Middle frontal gyrus (tissue), 1 donor: ENCODE data around the gene NDN.
"Not testable (repeated sequence)": the region's sequence is repeated elsewhere in the genome, so short reads cannot be mapped to it uniquely, and the experiment has no call there.

Source experiments
- DNase-seq: peaks from one replicate; pipeline ENCODE4 v3.0.0-alpha.2; 2015; ENCODE audit warnings: low spot score; ENCODE audit errors: extremely low spot score

The NDN gene, protein sequence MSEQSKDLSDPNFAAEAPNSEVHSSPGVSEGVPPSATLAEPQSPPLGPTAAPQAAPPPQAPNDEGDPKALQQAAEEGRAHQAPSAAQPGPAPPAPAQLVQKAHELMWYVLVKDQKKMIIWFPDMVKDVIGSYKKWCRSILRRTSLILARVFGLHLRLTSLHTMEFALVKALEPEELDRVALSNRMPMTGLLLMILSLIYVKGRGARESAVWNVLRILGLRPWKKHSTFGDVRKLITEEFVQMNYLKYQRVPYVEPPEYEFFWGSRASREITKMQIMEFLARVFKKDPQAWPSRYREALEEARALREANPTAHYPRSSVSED

DNA sequence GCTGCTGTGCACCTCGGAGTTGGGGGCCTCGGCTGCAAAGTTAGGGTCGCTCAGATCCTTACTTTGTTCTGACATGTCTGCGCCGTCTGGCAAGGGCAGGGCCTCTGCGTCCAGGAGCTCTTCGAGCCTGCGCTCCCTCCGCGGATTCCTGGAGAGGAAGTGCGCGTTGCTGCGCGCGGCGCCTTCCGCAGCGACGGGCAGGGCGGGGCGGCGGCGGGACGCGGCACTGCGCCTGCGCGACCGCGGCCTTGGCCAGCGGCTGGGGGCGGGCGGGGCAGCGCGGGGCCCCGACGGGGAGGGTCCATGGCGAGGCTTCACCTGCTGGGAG lies at the start of gene NDN:
TSS of gene NDN (minus strand) at position 163 of the 328 bp plus-strand sequence. CDS start at position 75, 88 bp downstream.
- DNase-seq = no peak

DNA sequence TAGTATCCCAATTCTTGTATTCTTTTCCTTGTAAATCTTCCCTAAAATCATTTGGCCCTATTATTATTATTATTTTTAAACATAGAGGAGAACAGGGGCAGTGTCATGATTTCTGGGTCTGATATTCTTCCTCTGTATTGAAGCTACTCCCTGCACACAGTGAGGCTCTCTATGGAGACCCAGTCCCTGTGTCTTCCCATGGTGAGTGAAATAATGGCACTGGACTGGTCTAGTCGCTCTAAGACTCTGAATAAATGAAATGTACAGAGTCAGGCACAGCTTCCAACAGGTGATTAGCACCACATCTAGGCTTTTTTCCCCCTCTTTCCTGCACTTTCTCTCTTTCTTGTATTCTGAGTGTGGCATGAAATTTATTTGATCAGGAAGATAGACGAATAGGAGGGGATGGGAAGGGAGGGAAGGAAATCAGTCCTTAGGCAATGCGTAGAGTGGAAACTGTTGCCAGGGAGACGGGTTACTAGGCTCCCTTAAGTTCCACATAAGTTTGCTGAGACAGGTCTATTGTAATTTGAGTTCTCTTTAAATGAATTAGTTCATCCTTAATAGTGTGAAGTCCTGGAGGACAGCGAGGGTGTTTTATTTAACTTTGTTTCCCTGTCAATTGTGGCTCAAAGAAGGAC lies 49.0 kb upstream of the NDN start:
- DNase-seq = no peak

DNA sequence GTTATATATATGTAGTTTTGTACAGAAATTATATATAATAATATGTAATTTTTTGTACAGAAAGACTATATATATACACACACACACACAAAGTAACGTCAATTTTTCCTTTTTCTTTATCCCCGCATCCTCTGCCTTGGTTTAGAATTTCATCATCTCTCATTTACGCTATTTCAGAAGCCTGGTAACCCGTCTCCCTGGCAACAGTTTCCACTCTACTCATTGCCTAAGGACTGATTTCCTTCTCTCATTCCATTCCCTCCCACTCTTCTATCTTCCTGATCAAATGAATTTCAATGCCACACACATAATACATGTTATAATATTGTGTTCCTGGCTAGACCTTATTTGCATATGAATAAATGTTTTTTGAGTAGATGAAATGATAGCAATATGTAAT lies 47.8 kb upstream of the NDN start:
- DNase-seq = no peak

DNA sequence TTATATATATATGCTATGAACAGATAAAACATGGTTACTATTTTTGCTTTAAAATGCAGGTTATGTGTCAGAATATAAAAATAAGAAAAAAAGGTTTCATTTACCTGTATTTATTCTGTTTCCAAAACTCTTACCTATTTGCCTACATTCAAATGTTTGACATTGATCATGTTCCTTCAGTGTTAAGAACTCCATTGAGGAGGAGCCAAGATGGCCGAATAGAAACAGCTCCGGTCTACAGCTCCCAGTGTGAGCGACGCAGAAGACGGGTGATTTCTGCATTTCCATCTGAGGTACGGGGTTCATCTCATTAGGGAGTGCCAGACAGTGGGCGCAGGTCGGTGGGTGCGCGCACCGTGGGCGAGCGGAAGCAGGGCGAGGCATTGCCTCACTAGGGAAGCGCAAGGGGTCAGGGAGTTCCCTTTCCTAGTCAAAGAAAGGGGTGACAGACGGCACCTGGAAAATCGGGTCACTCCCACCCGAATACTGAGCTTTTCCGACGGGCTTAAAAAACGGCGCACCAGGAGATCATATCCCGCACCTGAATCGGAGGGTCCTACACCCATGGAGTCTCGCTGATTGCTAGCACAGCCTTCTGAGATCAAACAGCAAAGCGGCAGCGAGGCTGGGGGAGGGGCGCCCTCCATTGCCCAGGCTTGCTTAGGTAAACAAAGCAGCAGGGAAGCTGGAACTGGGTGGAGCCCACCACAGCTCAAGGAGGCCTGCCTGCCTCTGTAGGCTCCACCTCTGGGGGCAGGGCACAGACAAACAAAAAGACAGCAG lies 27.0 kb upstream of the NDN start:
- DNase-seq = not testable (repeated sequence)

DNA sequence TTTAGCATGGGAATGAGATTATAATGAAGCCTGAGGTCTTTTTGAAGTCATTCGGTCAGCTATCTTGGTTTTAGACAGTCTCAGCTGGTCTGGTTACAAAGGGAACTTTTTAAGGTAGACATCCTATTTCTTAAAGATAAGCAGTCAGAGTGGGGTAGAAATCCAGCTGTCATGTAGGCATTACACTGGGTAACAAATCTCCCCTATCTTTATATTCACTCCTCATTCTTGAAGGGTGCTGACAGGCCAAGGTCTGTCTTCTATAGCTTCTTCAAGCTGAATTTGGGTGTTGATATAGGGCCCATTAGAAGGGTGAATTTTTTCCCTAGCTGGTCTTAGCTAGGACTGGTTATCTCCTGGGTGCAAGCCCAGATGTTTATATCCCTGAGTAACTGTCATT lies 21.2 kb upstream of the NDN start:
- DNase-seq = no peak

DNA sequence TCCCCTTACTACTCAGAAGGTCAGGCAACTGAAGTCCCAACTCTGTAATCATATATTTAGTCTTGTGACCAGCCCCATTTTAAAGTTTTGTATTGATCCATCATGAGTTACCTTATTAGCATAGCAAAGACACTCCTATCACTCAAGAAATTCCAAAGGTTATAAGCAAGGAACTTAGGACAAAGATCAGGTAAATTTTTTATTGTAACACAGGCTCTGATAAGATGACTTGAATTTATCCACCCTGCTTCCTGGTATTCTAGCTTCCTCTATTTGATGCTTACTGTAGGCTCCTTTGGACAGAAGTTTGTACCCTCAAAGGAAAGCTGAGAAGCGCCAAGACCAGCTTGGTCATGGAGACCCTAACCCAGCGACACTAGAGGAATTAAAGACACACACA lies 8.2 kb upstream of the NDN start:
- DNase-seq = no peak

DNA sequence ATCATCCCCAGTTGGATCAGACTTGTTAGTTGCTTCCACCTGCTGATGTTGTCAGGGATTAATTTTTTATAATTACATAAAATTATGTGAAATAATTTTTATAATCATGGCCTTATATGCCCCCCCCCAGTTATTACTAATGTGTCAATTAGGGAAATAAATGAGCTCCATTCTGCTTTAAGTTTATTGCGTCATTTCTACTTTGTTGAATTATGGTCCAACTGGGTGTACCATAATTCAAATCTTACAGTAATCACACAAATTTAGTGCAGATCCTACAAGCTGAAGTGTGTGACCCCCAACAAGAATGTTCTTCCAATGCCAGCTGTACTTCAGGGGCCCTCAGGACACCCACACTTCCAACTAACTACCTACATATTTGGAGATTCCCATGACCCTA lies 7.5 kb upstream of the NDN start:
- no peak for DNase-seq

DNA sequence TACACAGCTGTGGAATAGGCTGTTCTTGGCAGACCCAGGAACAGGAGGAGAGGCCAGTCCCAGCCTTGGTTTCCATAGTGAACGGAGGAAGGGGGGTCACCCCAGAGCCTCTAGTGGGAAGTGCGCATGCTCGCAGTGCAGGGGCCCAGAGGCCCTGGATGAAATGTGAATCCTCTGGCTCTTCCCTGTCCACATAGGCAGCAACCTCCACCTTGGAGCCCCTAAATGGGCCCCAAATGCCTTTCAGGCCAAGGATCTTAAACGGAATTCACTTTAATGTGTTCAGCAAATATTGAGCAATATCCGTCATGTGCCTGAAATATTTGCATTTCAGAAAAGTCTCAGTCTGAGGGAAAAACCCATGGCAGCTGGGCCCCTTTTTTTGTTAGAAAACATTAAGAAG lies 3.3 kb upstream of the NDN start:
- DNase-seq = peak; percentile 32

DNA sequence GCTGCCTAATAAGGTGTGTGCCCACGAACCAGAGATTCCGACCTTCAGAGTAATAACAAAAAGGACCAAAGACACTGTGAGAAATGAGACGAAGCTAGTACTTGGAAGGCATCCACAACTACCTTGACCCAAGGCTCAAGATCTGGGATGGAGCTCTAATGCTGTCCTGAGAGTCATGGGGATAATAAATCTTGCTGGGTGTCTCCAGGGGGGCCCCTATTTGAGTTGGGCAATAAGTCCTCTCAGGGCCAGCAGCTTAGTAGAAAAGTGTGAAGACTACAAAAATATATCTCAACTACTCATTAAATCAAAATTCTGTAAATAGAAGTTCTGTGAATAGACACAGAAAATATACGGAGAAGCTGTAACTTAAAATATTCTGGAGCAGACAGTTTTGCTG lies 2.9 kb upstream of the NDN start:
- no peak for DNase-seq

DNA sequence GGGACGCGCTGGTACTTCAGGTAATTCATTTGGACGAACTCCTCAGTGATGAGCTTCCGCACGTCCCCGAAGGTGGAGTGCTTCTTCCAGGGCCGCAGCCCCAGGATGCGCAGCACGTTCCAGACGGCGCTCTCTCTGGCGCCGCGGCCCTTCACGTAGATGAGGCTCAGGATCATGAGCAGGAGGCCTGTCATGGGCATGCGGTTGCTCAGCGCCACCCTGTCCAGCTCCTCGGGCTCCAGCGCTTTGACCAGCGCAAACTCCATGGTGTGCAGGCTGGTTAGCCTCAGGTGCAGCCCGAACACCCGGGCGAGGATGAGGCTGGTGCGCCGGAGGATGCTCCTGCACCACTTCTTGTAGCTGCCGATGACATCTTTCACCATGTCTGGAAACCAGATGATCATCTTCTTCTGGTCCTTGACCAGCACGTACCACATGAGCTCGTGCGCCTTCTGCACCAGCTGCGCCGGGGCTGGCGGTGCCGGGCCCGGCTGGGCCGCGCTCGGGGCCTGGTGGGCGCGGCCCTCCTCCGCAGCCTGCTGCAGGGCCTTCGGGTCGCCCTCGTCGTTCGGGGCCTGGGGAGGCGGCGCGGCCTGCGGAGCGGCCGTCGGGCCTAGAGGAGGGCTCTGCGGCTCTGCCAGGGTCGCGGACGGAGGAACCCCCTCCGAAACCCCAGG lies 501 bp downstream of the NDN start:
- DNase-seq = no peak

DNA sequence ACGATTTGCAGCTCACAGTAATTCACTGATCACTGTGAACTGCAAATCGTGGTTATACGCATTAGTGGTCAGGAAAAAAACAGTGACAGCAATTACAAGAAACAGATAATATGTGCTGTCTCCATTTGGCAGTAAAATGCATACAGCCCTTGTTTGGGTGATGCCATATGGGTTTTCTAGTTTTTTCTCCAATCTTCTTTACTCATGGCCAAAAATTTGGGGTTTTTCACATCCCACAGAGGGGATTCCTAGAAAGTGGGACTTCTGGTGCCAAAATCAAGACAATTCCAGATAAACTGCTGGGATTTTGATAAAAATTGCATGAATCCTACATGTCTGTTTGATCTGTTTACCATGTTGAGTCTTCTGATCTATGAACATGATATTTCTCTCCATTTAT lies 15.6 kb downstream of the NDN start:
- DNase-seq = no peak

DNA sequence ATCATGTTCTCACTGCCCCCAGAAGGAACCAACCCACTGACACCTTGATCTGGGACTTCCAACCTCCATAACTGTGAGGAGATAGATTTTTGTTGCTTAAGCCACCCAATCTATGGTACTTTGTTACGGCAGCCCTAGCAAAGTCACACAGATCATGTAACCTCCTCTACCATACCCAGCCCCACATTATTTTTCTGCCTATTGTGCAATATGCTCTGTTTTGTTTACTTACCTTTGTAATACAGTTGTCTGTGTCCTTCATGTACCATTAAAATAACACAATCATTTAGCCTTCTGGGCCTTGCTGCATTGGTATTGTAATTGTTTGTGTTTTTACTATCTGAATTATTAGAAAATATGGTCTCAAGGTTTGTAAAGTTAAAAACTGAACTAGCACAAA lies 16.1 kb downstream of the NDN start:
- no peak for DNase-seq

DNA sequence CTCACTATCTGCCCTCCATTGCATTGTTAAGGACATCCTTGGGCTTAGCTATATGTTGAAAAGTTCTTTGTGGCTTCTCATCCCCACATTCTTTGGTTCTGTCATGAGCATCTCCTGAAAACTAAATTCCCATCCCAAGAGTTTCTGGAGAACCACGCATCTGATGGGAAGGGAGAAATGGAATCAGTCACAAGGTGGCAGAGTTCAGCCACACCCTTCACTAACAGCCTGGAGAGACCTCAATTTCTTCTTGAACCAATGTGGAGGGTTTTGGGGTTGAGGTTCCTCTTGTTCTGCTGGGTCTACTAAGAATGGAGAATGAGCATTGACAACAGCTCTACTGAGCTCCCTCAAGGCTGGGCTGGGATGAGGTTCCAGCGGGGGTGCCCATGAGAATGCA lies 23.9 kb downstream of the NDN start:
- no peak for DNase-seq

DNA sequence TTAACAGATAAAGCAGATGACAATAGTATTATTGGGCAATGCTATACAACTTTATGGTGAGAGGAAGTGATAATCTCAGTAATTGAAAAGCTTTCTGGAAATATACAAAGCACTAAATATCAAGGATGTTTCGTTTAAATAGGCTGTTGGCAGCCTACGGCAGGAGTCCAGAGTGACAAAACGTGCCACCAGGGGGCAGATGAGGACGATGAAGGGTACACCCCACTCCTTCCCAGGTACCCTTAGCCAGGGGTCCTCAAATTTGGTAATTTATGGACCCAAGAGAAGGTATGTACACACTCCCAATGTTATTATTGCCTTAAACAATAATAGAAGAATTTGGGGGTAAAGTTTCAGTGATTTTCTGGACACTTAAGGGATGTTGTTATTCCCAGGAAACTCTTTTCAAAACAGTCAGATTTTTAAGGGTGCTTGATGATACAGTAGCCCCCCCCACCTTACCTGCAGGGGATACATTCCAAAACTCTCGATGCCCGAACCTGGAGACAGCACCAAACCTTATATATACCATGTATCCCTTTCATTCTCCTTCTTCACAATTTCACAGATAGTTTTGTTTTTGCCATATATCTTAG lies 38.1 kb downstream of the NDN start:
- no peak for DNase-seq

DNA sequence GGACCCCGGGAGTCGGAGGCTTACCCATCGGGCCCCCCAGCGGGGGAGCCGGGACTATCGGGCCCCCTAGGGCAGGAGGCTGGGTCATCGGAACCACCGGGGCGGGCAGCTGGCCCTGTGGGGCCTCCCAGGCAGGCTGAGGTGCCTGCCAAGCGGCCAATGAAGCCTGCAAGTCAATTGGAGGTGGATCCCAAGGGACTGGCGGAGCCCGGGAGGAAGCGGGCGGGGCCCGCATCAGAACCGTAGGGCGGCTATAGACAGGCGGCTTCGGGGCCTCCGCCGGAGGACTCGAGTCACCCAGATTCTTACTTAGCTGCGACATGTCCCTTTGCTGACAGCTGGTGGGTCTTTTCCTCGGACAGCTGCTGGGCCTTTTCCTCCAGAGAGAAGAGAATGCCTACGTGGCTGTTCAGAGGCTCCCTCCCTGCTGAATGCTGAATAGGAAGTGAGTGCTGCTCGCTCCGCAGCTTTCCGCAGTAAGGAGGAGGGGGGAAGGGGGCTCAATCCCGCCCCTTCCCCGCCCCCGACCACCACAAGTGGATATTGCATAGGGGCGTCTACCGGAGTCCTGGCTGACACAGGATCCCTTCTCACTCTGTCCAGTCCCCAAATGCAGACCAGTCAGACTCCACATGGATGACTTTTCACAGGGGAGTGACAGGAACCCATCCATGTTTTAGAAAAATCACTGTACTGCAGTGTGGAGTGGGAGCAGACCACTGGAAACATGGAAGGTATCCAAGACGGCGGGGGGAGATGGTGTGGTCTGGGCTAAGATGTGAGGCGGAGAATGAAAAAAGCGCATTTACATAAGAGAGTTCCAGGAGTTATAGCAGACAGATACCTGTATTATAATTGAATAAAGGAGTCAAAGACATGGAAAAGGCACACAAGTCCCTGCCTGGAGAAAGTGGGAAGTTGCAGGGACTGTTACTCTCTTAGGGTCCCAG lies 39.4 kb downstream of the NDN start, which contains the start of gene MAGEL2:
TSS of gene MAGEL2 (minus strand) at position 447 of the 950 bp plus-strand sequence. CDS start at position 322, 125 bp downstream.
- no peak for DNase-seq

DNA sequence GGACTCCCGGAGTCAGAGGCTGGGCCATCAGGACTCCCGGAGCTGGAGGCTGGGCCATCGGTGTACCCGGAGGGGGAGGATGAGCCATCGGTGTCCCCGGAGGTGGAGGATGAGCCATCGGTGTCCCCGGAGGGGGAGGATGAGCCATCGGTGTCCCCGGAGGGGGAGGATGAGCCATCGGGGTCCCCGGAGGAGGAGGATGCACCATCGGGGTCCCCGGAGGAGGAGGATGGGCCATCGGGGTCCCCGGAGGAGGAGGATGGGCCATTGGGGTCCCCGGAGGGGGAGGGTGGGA lies 40.2 kb downstream of the NDN start:
- no peak for DNase-seq

DNA sequence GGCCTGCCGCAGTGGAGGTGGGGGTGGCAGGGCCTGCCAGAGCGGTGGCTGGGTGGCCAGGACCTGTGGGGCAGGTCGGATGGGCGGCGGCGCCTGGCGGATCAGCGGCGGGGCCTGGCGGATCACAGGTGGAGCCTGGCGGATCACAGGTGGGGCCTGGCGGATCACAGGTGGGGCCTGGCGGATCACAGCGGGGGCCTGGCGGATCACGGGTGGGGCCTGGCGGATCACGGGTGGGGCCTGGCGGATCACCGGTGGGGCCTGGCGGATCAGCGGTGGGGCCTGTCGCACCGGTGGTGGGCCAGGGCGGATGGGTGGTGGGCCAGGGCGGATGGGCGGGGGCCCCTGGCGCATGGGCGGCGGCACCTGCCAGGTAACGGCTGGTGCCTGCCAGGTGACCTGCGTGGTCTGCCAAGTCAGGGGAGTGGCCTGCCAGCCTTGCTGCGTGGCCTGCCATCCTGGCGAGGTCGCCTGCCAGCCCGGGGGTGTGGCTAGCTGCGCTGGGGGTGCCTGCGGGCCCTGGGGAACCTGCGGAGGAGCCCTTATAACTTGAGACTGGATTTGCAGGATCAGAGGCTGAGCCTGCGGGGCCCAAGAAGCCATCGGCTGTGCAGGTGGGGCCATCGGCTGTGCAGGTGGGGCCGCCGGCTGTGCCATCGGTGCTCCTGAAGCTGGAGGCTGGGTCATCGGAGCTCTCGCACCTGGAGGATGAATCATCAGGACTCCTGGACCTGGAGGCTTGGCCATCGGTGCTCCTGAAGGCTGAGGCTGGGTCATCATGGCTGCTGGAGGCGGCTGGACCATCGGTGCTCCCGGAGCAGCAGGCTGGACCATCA lies 40.7 kb downstream of the NDN start:
- DNase-seq = no peak

DNA sequence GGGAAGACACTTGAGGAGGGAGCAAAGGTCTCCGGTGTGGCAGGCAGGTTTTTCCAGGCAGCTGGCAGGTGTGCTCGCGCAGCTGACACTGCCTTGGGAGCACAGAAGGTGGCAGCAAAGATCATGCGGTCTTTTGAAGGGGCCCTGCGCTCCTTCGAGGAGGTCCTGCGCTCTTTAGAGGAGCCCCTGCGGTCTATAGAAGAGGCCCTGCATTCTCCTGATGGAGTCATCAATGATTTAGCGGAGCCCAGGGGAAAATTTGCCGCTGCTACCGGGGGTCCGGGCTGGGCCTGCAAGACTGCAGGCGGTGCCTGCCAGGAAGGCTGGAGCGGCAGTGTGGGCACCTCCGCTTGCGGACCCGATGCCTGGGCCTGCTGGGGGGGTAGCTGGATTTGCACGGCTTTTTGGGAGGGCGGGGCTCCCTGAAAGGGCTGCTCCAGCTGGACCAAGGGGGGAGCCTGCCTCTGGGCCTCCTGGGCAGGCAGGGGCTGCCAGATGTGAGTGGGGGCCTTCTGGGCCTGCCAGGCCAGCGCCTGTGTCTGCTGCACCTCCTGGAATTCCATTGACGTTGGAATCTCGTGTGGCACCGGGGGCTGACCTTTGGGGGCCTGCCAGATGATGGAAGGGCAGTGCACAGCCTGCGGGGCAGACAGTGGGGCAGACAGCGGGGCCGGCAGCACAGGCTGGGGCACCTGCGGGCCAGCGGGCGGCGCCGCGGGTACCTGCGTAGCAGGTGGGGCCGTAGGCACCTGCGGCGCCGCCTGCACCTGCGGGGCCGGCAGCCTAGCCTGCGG lies 41.5 kb downstream of the NDN start:
- DNase-seq = no peak

DNA sequence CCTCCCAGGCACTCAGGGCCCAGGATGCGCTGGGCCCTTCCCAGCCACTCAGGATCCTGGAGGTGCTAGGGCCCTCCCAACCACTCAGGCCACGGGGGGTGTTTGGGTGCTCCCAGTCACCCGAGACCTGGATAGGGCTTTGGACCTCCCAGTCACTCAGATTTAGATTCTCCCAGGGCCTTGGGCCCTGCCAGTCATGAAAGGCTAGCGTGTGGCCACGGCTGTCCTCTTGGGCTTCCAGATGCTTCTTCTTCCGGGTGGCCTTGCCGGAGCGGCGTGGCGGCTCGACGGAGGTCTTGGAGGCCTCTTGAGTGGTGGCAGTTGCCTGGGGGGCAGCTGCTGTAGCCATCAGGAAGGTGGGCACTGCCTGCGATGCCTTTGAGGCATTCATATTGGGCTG lies 42.3 kb downstream of the NDN start:
- no peak for DNase-seq
